GM12878 (cell line): ENCODE data around the gene CA5A. TPM values are rescaled to one million over a fixed set of nuclear protein-coding genes. Genes with fewer than 3 reads are reported as not detected.
"Not testable (repeated sequence)": the region's sequence is repeated elsewhere in the genome, so short reads cannot be mapped to it uniquely, and the experiment has no call there.

Experiments
- ATAC-seq: fragments of 200-7000 bp; cut with Tn5 transposase; 3 replicates; pipeline ENCODE4 v1.9.1; 2020; ENCODE audit warnings: mild to moderate bottlenecking, moderate library complexity
- BruUV-seq: library from RNA; stranded (reverse); fragments of 400-500 nt; replicated peaks from 2 replicates; lab custom pipeline; 2021; lab: Mats Ljungman, UMichigan
- CTCF ChIA-PET: fragments of 300-600 bp; sonication (Branson Sonifier 250); formaldehyde crosslinking; extraction: SDS; loops from one replicate; lab custom pipeline; 2021; ENCODE audit warnings: inconsistent platforms; lab: Yijun Ruan, JAX
- POLR2A ChIA-PET: fragments of 350-600 bp; formaldehyde crosslinking; extraction: SDS; loops from one replicate; lab custom pipeline; 2021; ENCODE audit warnings: inconsistent platforms; lab: Charles Lee
- RAD21 ChIA-PET: fragments of 300-600 bp; sonication (Branson Sonifier 250); formaldehyde crosslinking; loops from one replicate; lab custom pipeline; 2023; ENCODE audit warnings: antibody characterized with exemption; ENCODE audit not compliant: unreplicated experiment; lab: Charles Lee
- SMC1A ChIA-PET: fragments of 300-600 bp; sonication (Branson Sonifier 250); formaldehyde crosslinking; loops from one replicate; lab custom pipeline; 2023; ENCODE audit not compliant: unreplicated experiment, uncharacterized antibody; lab: Charles Lee
- DNase-seq: peaks from one replicate; pipeline ENCODE4 v3.0.0-alpha.2; 2011; ENCODE audit warnings: low read depth, low spot score
- FAIRE-seq: peaks from 3 replicates; lab custom pipeline; 2011; peaks lifted over from hg19 to GRCh38; lab: Jason Lieb, UNC
- H2AFZ ChIP-seq: 2 replicates; pipeline ENCODE4 v1.6.0; 2011; ENCODE audit warnings: low read depth, low read length, control low read depth; ENCODE audit not compliant: control insufficient read depth
- H3K27ac ChIP-seq: 2 replicates; pipeline ENCODE4 v1.5.1; 2011; ENCODE audit warnings: control low read depth; ENCODE audit not compliant: control insufficient read depth, insufficient read depth
- H3K27me3 ChIP-seq, 2 experiments: replicated peaks in 1 of 2; 2 replicates each; pipeline versions ENCODE4 v1.6.0 to v1.6.1; 2011; ENCODE audit warnings: low read length in 1 of 2; ENCODE audit not compliant: control insufficient read depth in 2 of 2, insufficient read depth in 2 of 2
- H3K36me3 ChIP-seq, 2 experiments: 2 replicates each; pipeline ENCODE4 v1.5.1; 2011; ENCODE audit warnings: low read length in 1 of 2; ENCODE audit not compliant: control insufficient read depth in 2 of 2, insufficient read depth in 2 of 2
- H3K4me1 ChIP-seq: 2 replicates; pipeline ENCODE4 v1.6.1; 2011; ENCODE audit warnings: mild to moderate bottlenecking, low read length, moderate library complexity, mixed read lengths; ENCODE audit not compliant: control insufficient read depth, insufficient read depth
- H3K4me2 ChIP-seq: 2 replicates; pipeline ENCODE4 v1.6.0; 2011; ENCODE audit warnings: control low read depth; ENCODE audit not compliant: control insufficient read depth, insufficient read depth
- H3K4me3 ChIP-seq: fragments of 200-600 bp; sonication (generic); 2 replicates; pipeline ENCODE4 v1.5.1; 2016
- H3K79me2 ChIP-seq: 2 replicates; pipeline ENCODE4 v1.6.0; 2011; ENCODE audit warnings: low read length; ENCODE audit not compliant: control insufficient read depth, insufficient read depth
- H3K9ac ChIP-seq: 2 replicates; pipeline ENCODE4 v1.8.0; 2011; ENCODE audit warnings: low read length, control low read depth, mixed read lengths; ENCODE audit not compliant: control insufficient read depth, insufficient read depth
- H3K9me3 ChIP-seq: replicated peaks from 3 replicates; pipeline ENCODE4 v1.5.1; 2011; ENCODE audit warnings: mild to moderate bottlenecking, low read length; ENCODE audit not compliant: control insufficient read depth, insufficient read depth
- H4K20me1 ChIP-seq: 2 replicates; pipeline ENCODE4 v1.6.0; 2011; ENCODE audit not compliant: control insufficient read depth, insufficient read depth
- EP300 ChIP-seq, 2 experiments: fragments of 150-350 bp in 1 of 2; IDR thresholded peaks; 2 replicates each; pipeline ENCODE4 v1.6.1; 2011 to 2012; ENCODE audit warnings: low read depth in 2 of 2, low read length in 2 of 2, borderline replicate concordance in 1 of 2, improper control_type of control experiment in 1 of 2, inconsistent platforms in 1 of 2; ENCODE audit not compliant: control insufficient read depth in 1 of 2
- IKZF1 ChIP-seq: fragments of 450-650 bp; conservative IDR thresholded peaks from 2 replicates; pipeline ENCODE4 v1.6.1; 2017; ENCODE audit warnings: antibody characterized with exemption, mild to moderate bottlenecking
- MAX ChIP-seq: IDR thresholded peaks from 2 replicates; pipeline ENCODE4 v1.6.1; 2012; ENCODE audit warnings: low read depth, low read length, improper control_type of control experiment
- NBN ChIP-seq: fragments of 450-650 bp; IDR thresholded peaks from 2 replicates; pipeline ENCODE4 v1.6.1; 2016
- RAD21 ChIP-seq: IDR thresholded peaks from 2 replicates; pipeline ENCODE4 v1.6.1; 2011; ENCODE audit warnings: mild to moderate bottlenecking, low read depth, low read length, moderate library complexity; ENCODE audit not compliant: insufficient read depth
- RELB ChIP-seq: fragments of 450-650 bp; IDR thresholded peaks from 2 replicates; pipeline ENCODE4 v1.6.1; 2017; ENCODE audit warnings: low read depth, mild to moderate bottlenecking, moderate library complexity
- YY1 ChIP-seq: IDR thresholded peaks from 2 replicates; pipeline ENCODE4 v1.6.1; 2011; ENCODE audit warnings: low read depth, mild to moderate bottlenecking, low read length
- WGBS: methylation state at CpG from one replicate; pipeline ENCODE4 v1.1.6; 2016; ENCODE audit warnings: low lambda C conversion rate; ENCODE audit not compliant: insufficient replicate concordance, insufficient coverage; ENCODE audit errors: missing lambda C conversion rate; 5-methylcytosine and 5-hydroxymethylcytosine counted together
- in situ Hi-C: fragments of 300-500 bp; cut with MboI; formaldehyde crosslinking; loops from 9 replicates; pipeline ENCODE4 v1.14.3; 2018; ENCODE audit warnings: mixed read lengths
- intact Hi-C: fragments of 100-400 bp; cut with micrococcal nuclease; formaldehyde crosslinking; loops from one replicate; pipeline ENCODE4 v1.14.2; 2022; ENCODE audit not compliant: unreplicated experiment
- polyA plus RNA-seq, 11 experiments: library from polyadenylated mRNA; depleted of rRNA in 4 of 11; unstranded in 6 of 11; stranded (reverse) in 5 of 11; fragments of >200 nt; fragmentation: Nextera tagmentation in 4 of 11; fragmentation: Illumina TruSeq in 1 of 11; extraction: Ambion mirVana in 4 of 11; extraction: Trizol in 1 of 11; gene quantifications; 1 replicate in 1 of 11; 2 replicates in 10 of 11; pipeline versions ENCODE4 v1.2.1 to v1.2.3, GENCODE V29; 2011 to 2016; ENCODE audit warnings: inconsistent platforms in 2 of 11, missing spikeins in 2 of 11, low read depth in 1 of 11
- total RNA-seq, 4 experiments: library from RNA; depleted of rRNA in 3 of 4; stranded (reverse); fragments of >200 nt in 3 of 4; fragmentation: Illumina TruSeq in 1 of 4; extraction: Trizol in 1 of 4; gene quantifications; 2 replicates each; pipeline versions ENCODE4 v1.2.1 to v1.2.3, GENCODE V29; 2013 to 2021
- TF ChIP-seq, protein P1 (sequence below), 3 experiments: IDR thresholded peaks in 2 of 3; conservative IDR thresholded peaks in 1 of 3; 2 replicates each; pipeline ENCODE4 v1.5.1; 2011; ENCODE audit warnings: low read depth in 3 of 3, low read length in 3 of 3, mild to moderate bottlenecking in 3 of 3, control low read depth in 2 of 3, moderate library complexity in 2 of 3, inconsistent platforms in 1 of 3, mixed read lengths in 1 of 3; ENCODE audit not compliant: control insufficient read depth in 2 of 3, insufficient read depth in 1 of 3; ENCODE audit errors: extremely low read depth in 1 of 3

CA5A gene
- total and polyA plus RNA-seq, 10 of the 15 experiments (the other 5 are each of a cell fraction or from before 2014, with no cell fraction given) = not detected

GRCh38 chr16:87909203-87909935, 27.0 kb downstream of the CA5A start (continued):
- TF ChIP-seq RELB (0 out of 2 replicates have a peak, but pooled peaks have one; percentile 48), RAD21 (peak; percentile 92), NBN (peak; percentile 30; the same call in 1 of the 2 replicates), EP300 (IDR thresholded peaks at IDR 0.05; ENCODE audit: borderline replicate concordance in 1 of 2, control insufficient read depth in 1 of 2, low read depth in 2 of 2, low read length in 2 of 2) (peak in 1 of 2 experiments; percentile 21; a peak in 1 of 4 replicates), IKZF1 (peak; percentile 67; the same call in 1 of the 2 replicates), YY1 (peak; percentile 47; the same call in 1 of the 2 replicates), MAX (peak; percentile 53; the same call in 1 of the 2 replicates)
- TF ChIP-seq, protein P1, sequence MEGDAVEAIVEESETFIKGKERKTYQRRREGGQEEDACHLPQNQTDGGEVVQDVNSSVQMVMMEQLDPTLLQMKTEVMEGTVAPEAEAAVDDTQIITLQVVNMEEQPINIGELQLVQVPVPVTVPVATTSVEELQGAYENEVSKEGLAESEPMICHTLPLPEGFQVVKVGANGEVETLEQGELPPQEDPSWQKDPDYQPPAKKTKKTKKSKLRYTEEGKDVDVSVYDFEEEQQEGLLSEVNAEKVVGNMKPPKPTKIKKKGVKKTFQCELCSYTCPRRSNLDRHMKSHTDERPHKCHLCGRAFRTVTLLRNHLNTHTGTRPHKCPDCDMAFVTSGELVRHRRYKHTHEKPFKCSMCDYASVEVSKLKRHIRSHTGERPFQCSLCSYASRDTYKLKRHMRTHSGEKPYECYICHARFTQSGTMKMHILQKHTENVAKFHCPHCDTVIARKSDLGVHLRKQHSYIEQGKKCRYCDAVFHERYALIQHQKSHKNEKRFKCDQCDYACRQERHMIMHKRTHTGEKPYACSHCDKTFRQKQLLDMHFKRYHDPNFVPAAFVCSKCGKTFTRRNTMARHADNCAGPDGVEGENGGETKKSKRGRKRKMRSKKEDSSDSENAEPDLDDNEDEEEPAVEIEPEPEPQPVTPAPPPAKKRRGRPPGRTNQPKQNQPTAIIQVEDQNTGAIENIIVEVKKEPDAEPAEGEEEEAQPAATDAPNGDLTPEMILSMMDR (IDR thresholded peaks at IDR 0.05 in 2 of 3, conservative IDR thresholded peaks at IDR 0.05 in 1 of 3; ENCODE audit: control insufficient read depth in 2 of 3, extremely low read depth in 1 of 3, insufficient read depth in 1 of 3, low read depth in 3 of 3, low read length in 3 of 3) = peak; percentile 80 to 92 (median 91)

- H3K79me2 ChIP-seq, H2AFZ ChIP-seq, H3K9me3 ChIP-seq, H3K27me3 ChIP-seq, H3K9ac ChIP-seq, DNase-seq, H3K4me2 ChIP-seq, BruUV-seq, H4K20me1 ChIP-seq, H3K27ac ChIP-seq, POLR2A ChIA-PET, H3K4me3 ChIP-seq, ATAC-seq, H3K36me3 ChIP-seq, H3K4me1 ChIP-seq: not testable (repeated sequence)
- FAIRE-seq = peak; percentile 35
- SMC1A ChIA-PET = interaction anchor here (0.6 to 3.1 kb wide), 7 partner anchors 17 to 129 kb away, joined by 3 to 13 read pairs (median 5); no protein-coding TSS in a partner anchor
- RAD21 ChIA-PET = interaction anchor here (0.7 to 2.3 kb wide), 5 partner anchors 13 to 129 kb away, joined by 3 to 10 read pairs (median 6); no protein-coding TSS in a partner anchor
- intact Hi-C loops = loop anchor here (2.0 kb wide), 2 partner anchors 29 to 37 kb away; no protein-coding TSS in a partner anchor
- 84% methylated on average over 11 of the region's 11 CpGs for WGBS
- CTCF ChIA-PET = interaction anchor here (0.7 to 5.0 kb wide), 9 partner anchors 10 to 128 kb away, joined by 3 to 47 read pairs (median 6); no protein-coding TSS in a partner anchor
- in situ Hi-C loops = loop anchor here (5.0 kb wide), 1 partner anchor 131 kb away; no protein-coding TSS in a partner anchor
These were observed 28.2 kb downstream of the CA5A start for GRCh38 chr16:87908101-87908500.
